Stimulated activated CD8-positive, alpha-beta memory T cell treated with anti-CD3 and anti-CD28 coated beads, Interleukin-12 subunit alpha, Interleukin-12 subunit beta, amount 100 ng/mL, for 24 hours (primary cell): ENCODE measurements around the gene GTPBP1.

ENCODE experiments used
- DNase-seq: peaks from one replicate; pipeline ENCODE4 v3.0.0-alpha.2; 2020; ENCODE audit errors: extremely low read depth

The GTPBP1 gene

GRCh38 chr22:38727123-38727522 is 21.4 kb downstream of the GTPBP1 start:
- DNase-seq: no peak

- DNase-seq: no peak
Measured at GRCh38 chr22:38727530-38728451, 22.0 kb downstream of the GTPBP1 start.

GRCh38 chr22:38728871-38729796 is 23.4 kb downstream of the GTPBP1 start:
- DNase-seq: no peak

- DNase-seq: no peak
Measured at GRCh38 chr22:38729946-38730345, 24.2 kb downstream of the GTPBP1 start.

- no peak for DNase-seq
Measured at GRCh38 chr22:38730411-38730871, 24.7 kb downstream of the GTPBP1 start.

GRCh38 chr22:38731703-38732161 is 26.0 kb downstream of the GTPBP1 start:
- no peak for DNase-seq

GRCh38 chr22:38732251-38732815 is 26.6 kb downstream of the GTPBP1 start:
- no peak for DNase-seq

- no peak for DNase-seq
Measured at GRCh38 chr22:38733329-38733723, 27.6 kb downstream of the GTPBP1 start.

- DNase-seq: no peak
Measured at GRCh38 chr22:38733724-38734381, 28.1 kb downstream of the GTPBP1 start.

- no peak for DNase-seq
Measured at GRCh38 chr22:38734421-38735100, 28.8 kb downstream of the GTPBP1 start.

GRCh38 chr22:38735126-38735464 is 29.4 kb downstream of the GTPBP1 start:
- no peak for DNase-seq

- no peak for DNase-seq
Measured at GRCh38 chr22:38735465-38736256, 29.9 kb downstream of the GTPBP1 start.

GRCh38 chr22:38736257-38736570 is 30.5 kb downstream of the GTPBP1 start:
- DNase-seq: no peak

GRCh38 chr22:38737302-38738060 is 31.7 kb downstream of the GTPBP1 start:
- no peak for DNase-seq

- DNase-seq: no peak
Measured at GRCh38 chr22:38738475-38739070, 32.8 kb downstream of the GTPBP1 start.

GRCh38 chr22:38739300-38740055 is 33.7 kb downstream of the GTPBP1 start:
- no peak for DNase-seq

GRCh38 chr22:38740116-38740723 is 34.5 kb downstream of the GTPBP1 start:
- no peak for DNase-seq

- DNase-seq: no peak
Measured at GRCh38 chr22:38740754-38741153, 35.0 kb downstream of the GTPBP1 start.
